Stimulated activated CD8-positive, alpha-beta memory T cell treated with anti-CD3 and anti-CD28 coated beads, Interleukin-2, amount 100 ng/mL, for 48 hours (primary cell): ENCODE results near the gene ATP6V0A4.

Experiments used
- DNase-seq, 2 donors: peaks; one replicate each; pipeline ENCODE4 v3.0.0-alpha.2; 2020; ENCODE audit warnings: low read depth in 2 of 2

Gene ATP6V0A4

GRCh38 chr7:138662076-138662990, 135.7 kb downstream of the ATP6V0A4 start:
- DNase-seq = no peak

GRCh38 chr7:138661069-138661635, 136.8 kb downstream of the ATP6V0A4 start:
- no peak for DNase-seq

DNA sequence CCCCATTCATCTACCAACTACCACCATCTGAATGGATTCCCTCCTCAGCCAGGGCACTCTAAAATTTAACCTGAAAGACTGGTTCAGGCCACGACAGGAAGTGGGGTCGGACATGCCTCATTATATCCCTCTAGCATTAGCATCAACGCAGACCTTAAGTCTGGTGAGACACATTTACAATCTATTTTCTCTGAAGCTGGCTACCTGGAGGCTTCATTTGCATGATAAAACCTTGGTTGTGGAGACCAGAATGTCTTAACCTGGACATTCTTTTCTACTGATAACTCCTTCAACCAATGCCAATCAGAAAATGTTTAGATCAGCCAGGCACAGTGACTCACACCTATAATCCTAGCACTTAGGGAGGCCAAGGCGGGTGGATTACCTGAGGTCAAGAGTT, 139.1 kb downstream of the ATP6V0A4 start:
- no peak for DNase-seq

DNA sequence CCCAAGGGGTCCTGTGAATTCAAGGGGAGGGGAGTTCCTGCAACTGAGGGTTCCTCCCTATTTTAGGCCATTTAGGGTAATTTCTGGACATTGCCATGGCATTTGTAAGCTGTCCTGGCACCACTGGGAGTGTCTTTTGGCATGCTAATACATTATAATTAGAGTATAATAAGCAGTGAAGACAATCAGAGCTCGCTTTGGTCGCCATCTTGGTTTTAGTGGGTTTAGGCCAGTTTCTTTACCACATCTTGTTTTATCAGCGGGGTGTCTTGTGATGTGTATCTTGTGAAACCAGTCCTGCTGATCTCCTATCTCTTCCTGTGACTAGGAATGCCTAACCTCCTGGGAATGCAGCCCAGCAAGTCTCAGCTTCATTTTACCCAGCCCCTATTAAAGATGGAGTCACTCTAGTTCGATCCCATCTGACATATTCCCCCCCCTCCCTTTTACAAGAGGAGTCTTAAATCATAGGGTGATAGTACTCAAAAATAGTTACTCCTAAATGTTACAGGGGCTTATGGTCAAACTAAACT, 140.1 kb downstream of the ATP6V0A4 start:
- no peak for DNase-seq

DNA sequence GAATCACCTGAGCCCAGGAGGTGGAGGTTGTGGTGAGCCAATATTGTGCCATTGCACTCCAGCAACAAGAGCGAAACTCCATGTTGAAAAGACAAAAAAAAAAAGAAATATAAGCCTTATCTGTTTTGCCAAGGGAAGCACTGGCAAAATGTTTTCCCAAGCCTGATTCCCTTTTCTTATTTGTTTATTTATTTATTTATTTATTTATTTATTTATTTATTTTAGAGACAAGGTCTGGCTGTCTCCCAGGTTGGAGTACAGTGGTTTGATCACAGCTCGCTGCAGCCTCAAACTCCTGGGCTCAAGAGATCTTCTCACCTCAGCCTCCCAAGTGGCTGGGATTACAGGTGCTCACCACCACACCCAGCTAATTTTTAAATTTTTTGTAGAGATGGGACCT, 141.0 kb downstream of the ATP6V0A4 start:
- no peak for DNase-seq
